ENCODE measurements around the gene TTC38.

TTC38 gene

DNA sequence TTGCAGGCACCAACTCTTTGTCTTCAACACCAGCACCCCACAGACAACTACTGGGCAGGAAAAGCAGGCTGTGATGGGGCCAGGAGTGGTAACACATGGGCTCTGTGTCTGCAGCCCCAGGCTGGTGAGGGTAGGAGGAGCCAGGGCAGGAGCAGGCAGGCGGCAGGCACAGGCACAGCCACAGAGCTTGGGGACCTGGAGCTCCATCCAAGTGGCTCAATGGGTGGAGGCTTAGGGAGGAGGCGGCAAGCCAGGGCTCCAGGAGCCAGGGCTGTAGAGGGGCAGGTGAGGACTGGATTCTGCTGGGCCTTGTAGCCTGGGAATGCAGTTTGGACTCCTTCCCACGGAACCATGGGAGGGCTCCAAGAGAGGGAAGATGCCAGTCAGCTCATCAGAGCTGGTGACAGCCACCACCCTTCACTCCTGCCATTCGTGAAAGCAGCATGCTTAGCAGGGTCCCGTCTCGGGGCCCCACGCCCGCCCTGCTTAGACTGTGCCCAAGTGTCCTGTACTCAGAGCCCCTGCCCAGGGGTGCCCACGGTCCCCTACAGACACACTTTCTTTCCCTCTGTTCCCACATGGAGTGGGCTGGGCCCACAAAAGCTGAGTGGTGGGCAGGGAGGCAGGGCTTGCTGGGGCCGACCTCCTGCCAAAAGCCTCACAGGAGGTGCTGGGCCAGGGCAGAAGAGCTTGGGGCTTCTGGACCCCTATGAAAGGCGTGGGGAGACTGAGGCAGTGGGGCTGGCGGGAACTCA lies 12.4 kb downstream of the TTC38 start:
- Mint-ChIP-seq H3K4me3 (no peak overlapping the region), H3K4me1 (ENCODE audit: low read depth) (no peaks in the 10 kb centered on the region), H3K36me3 (peaks cover 9% of the 10 kb centered on the region), H3K27ac (no peak overlapping the region), H3K9me3 (ENCODE audit: low read depth) (no peaks in the 10 kb centered on the region), H3K27me3 (no peaks in the 10 kb centered on the region)

DNA sequence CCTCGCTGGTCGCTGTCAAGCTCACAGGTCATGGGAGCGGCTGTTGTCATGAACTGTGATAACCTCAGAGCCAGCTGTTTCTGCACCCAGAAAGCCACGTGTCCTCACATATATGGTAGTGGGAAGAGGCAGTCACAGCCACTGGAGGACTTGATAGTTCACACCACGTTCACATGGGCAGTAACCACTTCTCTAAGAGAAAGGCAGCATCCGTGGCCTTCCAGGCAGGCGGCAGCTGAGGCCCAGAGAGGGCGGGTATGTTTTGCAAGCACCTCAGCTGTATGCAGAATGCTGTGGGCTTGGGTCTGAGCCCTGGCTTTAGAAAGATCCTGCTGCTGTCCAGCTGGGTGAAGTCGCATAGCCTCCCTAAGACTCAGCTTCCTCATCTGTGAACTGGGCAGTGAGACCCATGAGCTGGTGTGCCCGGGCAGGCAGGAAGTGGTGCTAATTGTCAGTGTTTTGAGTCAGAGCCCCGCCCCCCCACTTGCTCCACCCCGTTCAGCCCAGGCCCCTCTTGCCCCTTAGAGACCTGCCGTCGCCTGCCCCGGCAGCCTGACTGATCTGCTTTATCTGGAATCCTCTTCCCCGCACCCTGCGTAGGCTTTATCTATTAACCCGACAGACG lies 13.3 kb downstream of the TTC38 start:
- Mint-ChIP-seq H3K36me3 (peaks cover 3% of the 10 kb centered on the region), H3K27me3 (no peaks in the 10 kb centered on the region), H3K27ac (no peak overlapping the region), H3K9me3 (ENCODE audit: low read depth) (no peaks in the 10 kb centered on the region), H3K4me3 (no peak overlapping the region), H3K4me1 (ENCODE audit: low read depth) (no peaks in the 10 kb centered on the region)

DNA sequence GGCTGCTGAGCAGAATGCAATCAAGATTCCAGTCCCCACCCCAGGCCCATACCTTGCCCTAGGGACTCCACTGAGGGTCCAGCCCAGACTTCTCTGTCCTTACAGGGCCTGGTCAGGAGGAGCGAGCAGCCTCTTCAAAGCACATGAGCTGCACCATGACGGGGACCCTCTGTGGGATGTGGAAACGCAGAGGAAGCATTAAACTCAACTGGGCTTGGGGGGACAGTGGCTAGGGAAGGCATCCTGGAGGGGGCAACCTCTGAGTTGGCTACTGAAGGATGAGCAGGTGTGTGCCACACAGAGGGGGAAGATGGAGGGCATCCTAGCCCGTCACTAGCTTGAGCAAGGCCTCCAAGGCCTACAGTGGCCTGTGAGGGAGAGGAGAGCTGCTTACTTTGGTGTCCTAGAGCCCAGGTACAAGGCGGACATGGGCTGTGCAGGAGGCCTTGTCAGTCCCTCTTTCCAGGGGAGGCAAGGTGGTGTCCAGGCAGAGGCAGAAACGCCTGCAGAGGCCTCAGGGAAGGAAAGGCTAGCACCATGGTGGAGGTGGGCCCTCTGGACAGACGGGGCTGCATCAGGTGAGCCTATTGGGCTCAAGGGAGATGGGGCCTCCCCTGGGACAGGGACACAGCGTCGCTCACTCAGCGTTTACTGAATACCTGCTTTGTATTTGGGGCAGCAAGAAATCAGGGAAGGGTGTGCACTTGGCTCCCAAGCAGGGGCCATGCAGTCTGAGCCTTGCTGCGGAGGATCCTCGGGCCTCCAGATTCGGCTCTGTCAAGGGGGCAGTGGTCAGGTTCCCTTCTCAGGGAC lies 14.3 kb downstream of the TTC38 start:
- no peaks in the 10 kb centered on the region for H3K27me3 Mint-ChIP-seq
- H3K36me3 Mint-ChIP-seq: peaks cover under 1% of the 10 kb centered on the region
- no peak overlapping the region for H3K27ac Mint-ChIP-seq
- H3K4me1 Mint-ChIP-seq (ENCODE audit: low read depth): no peaks in the 10 kb centered on the region
- no peaks in the 10 kb centered on the region for H3K9me3 Mint-ChIP-seq (ENCODE audit: low read depth)
- no peak overlapping the region for H3K4me3 Mint-ChIP-seq

DNA sequence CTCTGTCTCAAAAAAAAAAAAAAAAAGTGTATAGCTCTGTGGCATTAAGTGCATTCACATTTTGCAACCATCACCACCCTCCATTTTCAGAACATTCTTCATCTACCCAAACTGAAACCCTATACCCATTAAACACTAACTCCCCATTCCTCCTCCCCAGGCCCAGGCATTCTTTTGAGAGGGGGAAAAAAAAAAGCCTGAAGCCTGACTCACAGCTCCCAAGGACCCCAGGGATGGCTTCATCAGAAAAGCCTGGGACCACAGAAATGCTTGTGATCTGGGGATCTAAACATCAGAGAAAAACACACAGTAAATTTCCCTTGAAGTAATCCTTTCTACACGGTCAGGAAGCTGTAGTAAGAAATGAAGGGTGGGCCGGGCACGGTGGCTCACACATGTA lies 18.2 kb downstream of the TTC38 start:
- no peaks in the 10 kb centered on the region for H3K36me3 Mint-ChIP-seq
- no peak overlapping the region for H3K27ac Mint-ChIP-seq
- no peaks in the 10 kb centered on the region for H3K9me3 Mint-ChIP-seq (ENCODE audit: low read depth)
- H3K27me3 Mint-ChIP-seq: no peaks in the 10 kb centered on the region
- peaks cover 3% of the 10 kb centered on the region for H3K4me1 Mint-ChIP-seq (ENCODE audit: low read depth)
- H3K4me3 Mint-ChIP-seq: no peak overlapping the region

DNA sequence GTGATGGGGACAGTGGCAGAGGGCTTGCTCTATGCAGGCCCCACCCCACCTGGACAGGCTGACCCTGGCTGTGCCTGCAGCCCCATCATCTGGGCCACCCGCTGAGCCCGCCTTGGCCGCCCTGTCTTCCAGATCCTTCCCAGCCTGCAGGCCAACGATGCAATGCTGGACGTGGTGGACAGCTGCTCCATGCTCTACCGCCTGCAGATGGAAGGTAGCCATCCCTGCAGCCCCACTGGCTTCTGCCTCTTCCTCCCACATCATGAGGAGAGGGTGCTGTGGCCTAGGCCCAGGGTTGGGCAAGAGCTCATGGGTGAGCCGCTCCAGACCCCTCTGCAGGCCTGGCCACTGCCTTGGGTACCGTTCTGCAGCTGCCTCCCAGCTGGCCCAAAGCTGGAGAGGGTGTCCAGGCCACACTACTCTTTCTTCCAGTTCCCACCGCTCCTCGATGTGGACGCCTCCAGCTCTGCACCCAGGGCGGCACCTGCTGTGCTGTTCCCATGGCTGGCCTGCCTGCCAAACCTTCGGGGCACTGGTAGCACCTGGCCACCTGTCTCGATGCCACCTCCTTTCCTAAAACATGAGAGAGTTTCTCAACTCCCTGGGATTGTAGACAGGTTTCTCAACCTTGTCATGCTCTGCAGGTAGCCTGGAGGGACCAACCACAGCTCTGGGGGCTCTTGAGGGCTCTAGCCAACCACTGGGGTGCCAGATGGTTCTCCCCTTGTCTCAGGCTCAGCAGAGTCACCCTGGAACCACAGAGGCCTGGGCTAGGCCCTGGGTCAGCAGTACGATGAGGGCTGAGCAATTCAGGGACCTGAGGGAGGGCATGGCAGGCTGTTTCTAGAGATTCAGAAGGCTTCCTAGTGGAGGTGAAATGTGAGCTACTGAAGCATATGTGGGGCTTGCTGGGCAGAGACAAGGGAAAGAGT lies 19.4 kb downstream of the TTC38 start:
- H3K27ac Mint-ChIP-seq: no peak overlapping the region
- no peaks in the 10 kb centered on the region for H3K36me3 Mint-ChIP-seq
- H3K4me1 Mint-ChIP-seq (ENCODE audit: low read depth): peaks cover 3% of the 10 kb centered on the region
- no peak overlapping the region for H3K4me3 Mint-ChIP-seq
- no peaks in the 10 kb centered on the region for H3K9me3 Mint-ChIP-seq (ENCODE audit: low read depth)
- H3K27me3 Mint-ChIP-seq: no peaks in the 10 kb centered on the region

DNA sequence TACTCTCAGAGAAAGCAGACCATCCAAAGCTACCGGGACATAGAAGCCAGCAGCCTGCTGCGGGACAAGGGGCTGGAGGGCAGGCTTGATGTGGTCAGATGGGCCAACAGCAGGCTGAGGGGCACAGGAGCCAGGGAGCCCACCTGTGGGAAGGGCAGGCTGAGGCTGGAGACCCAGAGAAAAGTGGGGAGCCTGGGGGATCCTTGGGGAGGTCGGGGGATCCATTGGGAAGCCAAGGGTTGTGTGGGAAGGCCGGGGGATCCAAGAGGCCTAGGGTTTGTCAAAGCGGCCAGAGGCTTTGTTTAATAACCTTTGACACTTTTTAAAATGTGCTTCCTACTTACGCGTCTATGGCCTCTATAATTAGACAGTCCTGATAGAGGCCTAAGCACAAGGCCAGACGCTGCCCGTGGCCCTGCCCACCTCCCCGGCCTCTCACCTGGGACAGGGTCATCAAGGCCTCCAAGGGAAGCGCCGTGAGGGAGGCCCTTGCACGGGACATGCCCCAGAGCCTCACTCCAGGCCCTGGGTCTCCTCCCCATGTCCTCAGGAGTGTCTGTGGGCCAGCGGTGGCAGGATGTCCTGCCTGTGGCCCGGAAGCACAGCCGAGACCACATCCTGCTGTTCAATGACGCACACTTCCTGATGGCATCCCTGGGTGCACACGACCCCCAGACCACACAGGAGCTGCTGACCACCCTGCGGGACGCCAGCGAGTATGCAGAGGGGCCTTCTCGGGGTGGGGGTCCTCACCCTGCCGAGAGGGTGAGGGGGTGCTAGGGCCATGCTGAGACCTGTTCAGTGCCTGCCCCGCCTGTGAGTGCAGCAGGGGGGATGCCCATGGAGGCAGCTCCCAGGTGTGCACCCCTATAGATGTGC lies 20.3 kb downstream of the TTC38 start:
- no peak overlapping the region for H3K4me3 Mint-ChIP-seq
- no peaks in the 10 kb centered on the region for H3K9me3 Mint-ChIP-seq (ENCODE audit: low read depth)
- no peaks in the 10 kb centered on the region for H3K36me3 Mint-ChIP-seq
- peaks cover 3% of the 10 kb centered on the region for H3K4me1 Mint-ChIP-seq (ENCODE audit: low read depth)
- no peaks in the 10 kb centered on the region for H3K27me3 Mint-ChIP-seq
- H3K27ac Mint-ChIP-seq: no peak overlapping the region

DNA sequence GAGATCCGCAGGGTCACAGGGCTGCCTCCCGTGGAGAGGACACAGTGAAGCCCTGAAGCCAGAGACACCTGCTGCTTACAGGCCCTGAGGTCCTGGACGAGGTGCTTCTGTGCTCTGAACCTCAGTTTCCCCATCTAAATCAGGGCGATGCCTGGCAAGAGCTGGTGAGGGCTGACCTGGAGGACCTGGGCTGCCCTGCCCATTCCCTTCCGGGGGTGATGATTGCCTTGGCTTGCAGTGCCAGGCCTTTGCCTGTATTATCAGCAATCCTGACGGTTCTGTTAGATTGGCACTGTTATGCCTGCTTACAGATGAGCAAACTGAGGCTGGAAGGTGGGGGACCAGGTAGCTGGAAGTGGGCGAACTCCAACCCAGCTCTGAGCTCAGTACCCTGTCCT lies 21.0 kb downstream of the TTC38 start:
- peaks cover 3% of the 10 kb centered on the region for H3K4me1 Mint-ChIP-seq (ENCODE audit: low read depth)
- no peak overlapping the region for H3K27ac Mint-ChIP-seq
- H3K4me3 Mint-ChIP-seq: no peak overlapping the region

DNA sequence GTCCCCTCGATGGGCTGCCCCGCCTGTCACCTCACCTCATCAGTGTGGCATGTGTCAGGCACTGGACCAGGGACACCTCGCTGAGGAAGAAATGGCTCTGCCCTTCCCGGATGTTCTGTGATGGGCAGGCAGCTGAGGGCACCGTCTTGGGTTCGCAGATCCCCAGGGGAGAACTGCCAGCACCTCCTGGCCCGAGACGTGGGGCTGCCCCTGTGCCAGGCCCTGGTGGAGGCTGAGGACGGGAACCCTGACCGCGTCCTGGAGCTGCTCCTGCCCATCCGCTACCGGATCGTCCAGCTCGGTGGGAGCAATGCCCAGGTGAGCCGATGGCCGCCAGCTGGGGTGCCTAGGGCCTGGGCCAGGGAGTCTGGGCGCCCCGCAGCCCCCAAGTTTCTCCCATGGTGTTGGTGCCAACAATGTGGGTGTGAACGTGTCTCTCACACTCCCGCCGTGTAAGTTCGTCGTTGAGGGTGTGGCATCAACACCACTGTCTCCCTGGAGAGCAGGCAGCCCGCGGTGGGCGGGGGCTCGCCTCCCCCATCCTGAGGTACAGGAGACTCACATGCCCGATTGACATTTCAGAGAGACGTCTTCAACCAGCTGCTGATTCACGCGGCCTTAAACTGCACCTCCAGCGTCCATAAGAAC lies 21.6 kb downstream of the TTC38 start:
- Mint-ChIP-seq H3K9me3 (ENCODE audit: low read depth) (no peaks in the 10 kb centered on the region), H3K36me3 (no peaks in the 10 kb centered on the region), H3K4me3 (no peak overlapping the region), H3K27ac (no peak overlapping the region), H3K27me3 (no peaks in the 10 kb centered on the region), H3K4me1 (ENCODE audit: low read depth) (peaks cover 3% of the 10 kb centered on the region)

More for the DNA sequence above, 21.0 kb downstream of the TTC38 start:
- Mint-ChIP-seq H3K27me3 (no peaks in the 10 kb centered on the region), H3K9me3 (ENCODE audit: low read depth) (no peaks in the 10 kb centered on the region), H3K36me3 (no peaks in the 10 kb centered on the region)

DNA sequence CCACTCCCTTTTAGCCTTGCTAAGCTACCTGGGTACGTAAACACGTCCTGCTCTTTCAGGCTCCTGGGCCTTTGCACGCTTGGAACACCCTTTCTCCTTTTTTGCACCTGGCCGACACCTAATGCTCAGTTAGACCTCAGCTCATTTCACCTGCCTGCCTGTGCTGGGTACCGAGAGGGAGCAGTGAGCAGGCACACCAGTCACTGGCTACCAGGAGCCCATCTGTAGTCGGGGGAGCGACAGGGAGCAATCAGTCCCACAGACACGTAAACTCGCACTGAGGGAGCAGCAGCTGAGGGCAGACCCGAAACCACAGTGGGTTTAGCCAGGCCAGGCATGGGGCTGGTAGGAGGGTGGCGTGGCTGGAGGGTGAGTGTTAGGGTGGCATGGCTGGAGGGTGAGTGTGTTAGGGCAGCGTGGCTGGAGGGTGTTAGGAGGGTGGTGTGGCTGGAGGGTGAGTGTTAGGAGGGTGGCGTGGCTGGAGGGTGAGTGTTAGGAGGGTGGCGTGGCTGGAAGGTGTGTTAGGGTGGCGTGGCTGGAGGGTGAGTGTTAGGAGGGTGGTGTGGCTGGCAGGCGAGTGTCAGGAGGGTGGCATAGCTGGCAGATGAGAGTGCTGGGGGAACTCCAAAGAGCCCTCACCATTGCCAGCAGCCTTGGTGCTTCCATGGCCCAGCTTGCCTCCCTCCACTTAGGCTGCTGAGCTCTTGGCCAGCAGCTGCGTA lies 22.5 kb downstream of the TTC38 start:
- Mint-ChIP-seq H3K9me3 (ENCODE audit: low read depth) (no peaks in the 10 kb centered on the region), H3K27ac (no peak overlapping the region), H3K27me3 (no peaks in the 10 kb centered on the region), H3K4me1 (ENCODE audit: low read depth) (peaks cover 6% of the 10 kb centered on the region), H3K4me3 (no peak overlapping the region), H3K36me3 (peaks cover 3% of the 10 kb centered on the region)

DNA sequence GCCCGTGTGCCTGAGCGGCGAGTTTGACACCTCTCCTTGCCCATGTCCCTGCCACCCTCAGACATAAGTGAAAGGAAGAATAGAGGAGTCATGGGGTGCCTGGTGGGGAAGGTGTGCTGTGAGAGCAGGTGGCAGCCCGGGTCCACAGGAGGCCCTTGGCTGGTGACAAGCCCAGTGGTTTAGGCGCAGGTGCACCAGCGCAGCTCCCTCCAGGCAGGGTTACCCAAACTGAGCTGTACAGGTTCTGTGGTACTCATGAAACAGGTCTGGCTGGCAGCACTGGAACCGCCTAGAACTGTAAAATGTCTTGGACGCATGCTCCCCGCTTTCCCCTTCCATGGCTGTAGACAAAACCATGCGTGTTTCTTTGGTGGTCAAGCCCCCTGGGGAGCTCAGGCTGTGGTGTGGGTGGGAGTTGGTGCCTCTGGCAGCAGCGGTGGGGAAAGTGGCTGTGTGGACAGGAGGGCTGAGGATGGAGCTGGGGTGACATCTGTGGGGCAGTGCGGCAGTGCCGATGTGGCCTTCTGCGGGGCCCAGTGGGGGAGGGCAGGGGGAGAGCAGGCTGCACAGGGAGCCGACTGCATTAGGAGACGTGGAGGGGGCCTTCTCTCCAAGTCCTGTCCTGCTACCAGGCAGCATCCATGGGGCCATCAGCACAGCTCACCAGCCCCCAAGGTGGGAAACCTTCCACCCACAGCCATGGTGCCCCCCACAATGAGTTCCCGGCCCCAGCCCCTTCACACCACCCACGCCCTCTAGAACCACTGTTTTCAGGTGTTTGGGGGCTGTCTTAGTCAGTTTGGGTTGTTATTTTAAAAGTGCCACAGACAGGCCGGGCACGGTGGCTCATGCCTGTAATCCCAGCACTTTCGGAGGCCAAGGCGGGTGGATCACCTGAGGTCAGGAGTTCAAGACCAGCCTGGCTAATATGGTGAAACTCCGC lies 23.3 kb downstream of the TTC38 start:
- H3K36me3 Mint-ChIP-seq: peaks cover 3% of the 10 kb centered on the region
- no peaks in the 10 kb centered on the region for H3K9me3 Mint-ChIP-seq (ENCODE audit: low read depth)
- H3K27me3 Mint-ChIP-seq: no peaks in the 10 kb centered on the region
- H3K4me3 Mint-ChIP-seq: no peak overlapping the region
- no peak overlapping the region for H3K27ac Mint-ChIP-seq
- H3K4me1 Mint-ChIP-seq (ENCODE audit: low read depth): peaks cover 10% of the 10 kb centered on the region

DNA sequence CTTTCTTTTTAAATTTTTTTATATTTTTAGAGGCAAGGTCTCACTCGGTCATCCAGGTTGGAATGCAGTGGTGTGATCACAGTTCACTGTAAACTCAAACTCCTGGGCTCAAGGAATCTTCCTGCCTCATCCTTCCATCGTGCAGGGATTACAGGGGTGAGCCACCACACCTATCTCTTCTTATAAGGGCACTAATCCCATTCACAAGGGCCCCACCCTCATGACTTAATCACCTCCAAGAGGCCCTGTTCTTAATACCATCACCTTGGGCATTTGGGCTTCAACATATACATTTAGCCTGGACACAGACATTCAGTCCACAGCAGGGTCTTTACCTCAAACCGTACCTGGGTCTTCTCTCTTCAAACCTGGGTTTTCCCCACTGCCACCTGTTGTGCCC lies 24.4 kb downstream of the TTC38 start:
- Mint-ChIP-seq H3K4me1 (ENCODE audit: low read depth) (peaks cover 15% of the 10 kb centered on the region), H3K36me3 (peaks cover 3% of the 10 kb centered on the region), H3K27me3 (no peaks in the 10 kb centered on the region), H3K27ac (no peak overlapping the region), H3K4me3 (no peak overlapping the region), H3K9me3 (ENCODE audit: low read depth) (no peaks in the 10 kb centered on the region)

DNA sequence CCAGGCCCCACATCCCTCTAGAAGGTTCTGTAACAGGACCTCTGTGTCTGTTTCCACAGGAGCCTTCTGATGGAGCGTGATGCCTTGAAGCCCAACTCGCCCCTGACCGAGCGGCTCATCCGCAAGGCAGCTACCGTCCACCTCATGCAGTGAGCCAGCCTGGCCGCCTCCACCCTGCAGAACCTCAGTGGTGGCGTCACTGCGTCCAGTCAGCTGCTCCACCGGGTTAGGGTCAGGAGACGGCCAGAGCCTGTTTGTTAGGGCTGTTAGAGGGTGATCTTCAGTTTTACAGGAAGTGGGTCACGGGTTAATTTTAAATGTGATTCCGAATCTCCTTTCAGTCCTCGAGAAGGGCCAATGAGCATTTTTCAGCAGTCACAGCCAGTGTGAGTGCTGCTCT lies 24.9 kb downstream of the TTC38 start:
- Mint-ChIP-seq H3K9me3 (ENCODE audit: low read depth) (no peaks in the 10 kb centered on the region), H3K4me1 (ENCODE audit: low read depth) (peaks cover 18% of the 10 kb centered on the region), H3K27me3 (peaks cover 2% of the 10 kb centered on the region), H3K36me3 (peaks cover 3% of the 10 kb centered on the region), H3K4me3 (no peak overlapping the region), H3K27ac (no peak overlapping the region)

Measured in activated naive CD8-positive, alpha-beta T cell (primary cell).